Ovary (tissue), 3 donors: Measurements from ENCODE around the gene SMAP2.

Experiments used
- CTCF ChIP-seq, 3 donors: fragments of 450-650 bp in 2 of 3; fragments of 200-600 bp in 1 of 3; IDR thresholded peaks; one replicate each; pipeline versions ENCODE4 v1.5.1 to v1.8.0; 2016 to 2022; ENCODE audit warnings: antibody characterized with exemption in 3 of 3, mild to moderate bottlenecking in 1 of 3
- POLR2A ChIP-seq: fragments of 450-650 bp; IDR thresholded peaks from one replicate; pipeline ENCODE4 v1.6.1; 2017; ENCODE audit warnings: antibody characterized with exemption, mild to moderate bottlenecking, moderate library complexity
- donor health status: DM: no; HTN: no; CAD: no.

- TF ChIP-seq CTCF (IDR thresholded peaks at IDR 0.05) (no peak), POLR2A (no peak)
Observed at GRCh38 chr1:40413527-40414252, 40.2 kb downstream of the SMAP2 start.
